Measurements from ENCODE around the gene NR3C1.

The NR3C1 gene

DNA sequence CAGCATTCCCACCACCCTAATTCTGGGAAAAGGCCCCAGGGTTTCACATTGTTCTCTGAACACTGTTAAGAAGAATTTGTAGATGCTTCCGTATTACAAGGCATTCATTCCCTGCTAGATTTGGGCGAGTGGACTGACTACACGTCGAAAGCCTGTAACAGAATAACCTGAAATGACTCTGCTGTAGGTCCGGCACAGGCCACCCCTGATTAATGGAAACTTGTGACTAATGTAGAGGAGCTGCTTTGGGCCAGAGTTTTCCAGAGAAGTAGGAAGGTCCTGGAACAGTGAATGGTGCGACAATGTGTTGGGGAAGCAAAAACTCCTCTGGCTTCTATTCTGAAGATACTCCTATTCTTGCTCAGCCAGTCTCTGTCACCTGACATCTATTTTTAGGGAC, 87.6 kb downstream of the NR3C1 start:
- TF ChIP-seq POLR2A (IDR thresholded peaks at IDR 0.05; ENCODE audit: low read depth, low read length) = no peak
- DNase-seq (ENCODE audit: insufficient read length, low spot score) (no peak), FAIRE-seq (no peak)

GRCh38 chr5:143315214-143315613, 88.3 kb downstream of the NR3C1 start:
- no peak for DNase-seq (ENCODE audit: insufficient read length, low spot score)
- no peak for TF ChIP-seq POLR2A (IDR thresholded peaks at IDR 0.05; ENCODE audit: low read depth, low read length)
- FAIRE-seq = no peak

DNA sequence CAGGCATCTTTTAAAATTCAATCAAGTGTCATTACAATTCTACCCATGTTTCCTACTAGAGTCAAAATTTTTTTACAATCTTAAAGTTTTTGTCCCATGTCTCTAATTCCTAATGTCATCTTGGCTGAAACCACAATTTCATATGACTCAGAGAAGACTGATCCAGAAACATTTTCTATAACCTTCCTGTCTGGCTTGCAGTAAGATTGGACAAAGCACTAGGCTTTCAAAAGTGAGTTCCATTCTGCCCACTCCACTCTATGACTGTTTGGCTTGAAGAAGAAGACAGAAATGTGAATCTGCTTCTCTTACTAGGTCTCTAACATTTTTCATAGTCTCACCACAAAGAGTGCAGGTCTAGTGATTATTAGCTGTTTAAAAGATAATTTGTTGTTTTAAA, 88.8 kb downstream of the NR3C1 start:
- DNase-seq (ENCODE audit: insufficient read length, low spot score) = peak; percentile 7
- peak; percentile 81 for FAIRE-seq
- no peak for TF ChIP-seq POLR2A (IDR thresholded peaks at IDR 0.05; ENCODE audit: low read depth, low read length)

GRCh38 chr5:143314099-143314498, 89.4 kb downstream of the NR3C1 start:
- TF ChIP-seq POLR2A (IDR thresholded peaks at IDR 0.05; ENCODE audit: low read depth, low read length) = no peak
- FAIRE-seq (no peak), DNase-seq (ENCODE audit: insufficient read length, low spot score) (no peak)

DNA sequence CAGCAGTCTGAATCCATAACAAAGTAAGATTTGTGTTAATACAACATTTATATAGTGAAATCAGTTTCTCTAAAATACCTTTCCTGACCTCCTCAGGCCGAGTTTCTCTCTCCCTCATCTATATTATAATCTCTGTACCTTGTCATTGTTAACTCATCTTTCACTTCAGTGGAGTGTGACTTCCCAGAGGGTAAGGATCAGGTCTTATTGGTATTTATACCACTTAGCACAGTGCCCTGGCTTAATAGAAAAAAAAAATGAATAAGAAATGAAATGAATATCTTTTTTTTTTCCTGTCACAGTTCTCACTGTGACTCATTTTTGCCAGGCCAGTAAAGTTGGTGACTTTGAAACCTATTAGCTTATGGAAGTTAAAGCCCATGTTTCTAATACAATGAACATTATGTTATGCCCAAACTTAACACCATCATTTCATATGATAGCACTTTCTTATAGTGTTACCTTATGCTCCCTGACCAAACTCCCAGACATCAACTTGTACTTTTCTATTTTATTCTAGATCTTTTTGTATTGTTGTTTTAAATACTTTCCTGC, 90.1 kb downstream of the NR3C1 start:
- DNase-seq (ENCODE audit: insufficient read length, low spot score) = no peak
- TF ChIP-seq POLR2A (IDR thresholded peaks at IDR 0.05; ENCODE audit: low read depth, low read length) = no peak
- no peak for FAIRE-seq

- DNase-seq (ENCODE audit: insufficient read length, low spot score) (no peak), FAIRE-seq (no peak)
- no peak for TF ChIP-seq POLR2A (IDR thresholded peaks at IDR 0.05; ENCODE audit: low read depth, low read length)
Observed at GRCh38 chr5:143312822-143313221, 90.7 kb downstream of the NR3C1 start.

GRCh38 chr5:143311955-143312354, 91.5 kb downstream of the NR3C1 start:
- FAIRE-seq (no peak), DNase-seq (ENCODE audit: insufficient read length, low spot score) (no peak)
- TF ChIP-seq POLR2A (IDR thresholded peaks at IDR 0.05; ENCODE audit: low read depth, low read length) = no peak

DNA sequence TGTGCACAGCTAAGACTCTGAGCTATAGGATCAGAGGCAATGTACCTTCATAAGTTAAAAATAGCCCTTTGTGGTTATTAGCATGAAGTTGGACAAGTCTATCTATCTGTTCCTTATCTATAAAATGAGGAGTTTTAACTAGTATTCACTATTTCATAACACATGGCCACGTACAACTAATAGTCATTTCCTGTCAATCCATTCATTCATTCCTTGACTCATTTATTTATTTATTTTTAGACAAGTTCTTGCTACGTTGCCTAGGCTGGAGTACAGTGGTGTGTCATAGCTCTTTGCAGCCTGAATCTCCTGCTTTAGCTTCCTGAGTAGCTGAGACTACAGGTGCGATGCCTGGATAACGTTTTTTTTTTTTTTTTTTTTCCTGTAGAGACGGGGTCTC, 92.1 kb downstream of the NR3C1 start:
- no peak for FAIRE-seq
- no peak for TF ChIP-seq POLR2A (IDR thresholded peaks at IDR 0.05; ENCODE audit: low read depth, low read length)
- no peak for DNase-seq (ENCODE audit: insufficient read length, low spot score)

DNA sequence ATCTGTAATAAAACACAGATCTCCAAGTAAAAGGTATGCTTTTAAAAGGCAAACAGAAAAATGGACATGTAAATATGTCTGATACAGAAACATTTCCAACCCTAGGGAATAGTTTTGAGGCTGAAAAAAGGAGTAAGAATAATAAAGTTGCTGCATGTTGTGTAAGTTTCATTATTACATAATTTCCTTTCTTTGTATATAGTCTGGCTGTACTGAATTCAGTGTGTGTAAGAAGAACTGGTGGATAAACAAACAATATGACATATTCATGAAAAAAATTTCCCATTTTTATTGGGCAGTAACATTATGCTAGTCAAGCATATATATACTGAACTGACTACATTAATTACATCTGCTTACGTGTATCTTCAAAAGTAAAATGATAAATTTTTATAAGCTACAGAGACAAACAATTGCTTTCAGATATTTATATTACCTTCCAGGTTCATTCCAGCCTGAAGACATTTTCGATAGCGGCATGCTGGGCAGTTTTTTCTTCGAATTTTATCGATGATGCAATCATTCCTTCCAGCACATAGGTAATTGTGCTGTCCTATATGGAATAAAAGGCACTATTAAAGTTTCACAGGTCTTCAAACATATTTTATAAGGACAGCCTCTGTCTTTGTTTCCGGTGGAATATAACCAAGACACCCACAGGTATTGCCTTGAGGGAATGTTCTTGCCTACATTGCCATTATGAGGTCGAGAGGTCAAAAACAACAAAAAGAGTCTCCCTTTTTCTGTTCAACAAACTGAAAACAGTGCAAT, 93.6 kb downstream of the NR3C1 start:
- FAIRE-seq = no peak
- no peak for TF ChIP-seq POLR2A (IDR thresholded peaks at IDR 0.05; ENCODE audit: low read depth, low read length)
- DNase-seq (ENCODE audit: insufficient read length, low spot score) = no peak

DNA sequence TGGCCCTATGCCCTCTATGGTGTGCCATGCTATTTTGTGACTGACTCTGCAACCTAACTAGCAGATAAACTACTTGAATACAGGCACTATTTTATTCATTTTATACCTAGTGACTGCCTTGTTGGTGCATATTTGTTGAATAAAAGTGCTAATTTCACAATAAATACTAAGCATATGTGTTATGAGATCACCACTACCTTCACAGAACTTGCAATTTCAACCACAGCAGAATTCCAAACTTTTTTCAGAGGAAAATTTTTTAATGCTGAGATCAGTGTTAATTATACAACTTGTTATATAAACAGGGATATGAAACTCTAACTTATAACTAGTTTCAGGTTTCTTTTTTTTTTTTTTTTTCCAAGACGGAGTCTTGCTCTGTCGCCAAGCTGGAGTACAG, 94.8 kb downstream of the NR3C1 start:
- no peak for DNase-seq (ENCODE audit: insufficient read length, low spot score)
- no peak for TF ChIP-seq POLR2A (IDR thresholded peaks at IDR 0.05; ENCODE audit: low read depth, low read length)
- FAIRE-seq = no peak

DNA sequence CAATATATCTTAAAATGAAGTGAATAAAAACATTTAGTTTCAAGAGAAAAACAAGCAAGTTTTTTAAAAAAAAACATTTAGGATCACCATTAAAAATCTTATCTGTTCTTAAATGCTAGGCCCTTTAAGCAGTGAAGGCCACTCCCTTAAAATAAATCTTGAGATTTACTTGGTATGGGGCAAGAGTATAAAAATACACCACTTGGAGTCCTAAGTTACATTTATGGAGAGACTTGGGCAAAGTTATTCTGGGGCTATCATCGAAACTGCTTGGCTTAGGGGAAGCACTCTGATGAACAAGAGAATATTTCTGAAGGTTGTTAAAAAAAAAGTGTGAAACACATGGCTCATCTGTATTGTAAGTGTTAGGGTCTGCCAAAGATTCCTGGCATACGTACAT, 97.4 kb downstream of the NR3C1 start:
- TF ChIP-seq POLR2A (IDR thresholded peaks at IDR 0.05; ENCODE audit: low read depth, low read length) = no peak
- FAIRE-seq = no peak
- no peak for DNase-seq (ENCODE audit: insufficient read length, low spot score)

- no peak for TF ChIP-seq POLR2A (IDR thresholded peaks at IDR 0.05; ENCODE audit: low read depth, low read length)
- DNase-seq (ENCODE audit: insufficient read length, low spot score) (no peak), FAIRE-seq (peak; percentile 48)
Observed at GRCh38 chr5:143304836-143305475, 98.5 kb downstream of the NR3C1 start.

DNA sequence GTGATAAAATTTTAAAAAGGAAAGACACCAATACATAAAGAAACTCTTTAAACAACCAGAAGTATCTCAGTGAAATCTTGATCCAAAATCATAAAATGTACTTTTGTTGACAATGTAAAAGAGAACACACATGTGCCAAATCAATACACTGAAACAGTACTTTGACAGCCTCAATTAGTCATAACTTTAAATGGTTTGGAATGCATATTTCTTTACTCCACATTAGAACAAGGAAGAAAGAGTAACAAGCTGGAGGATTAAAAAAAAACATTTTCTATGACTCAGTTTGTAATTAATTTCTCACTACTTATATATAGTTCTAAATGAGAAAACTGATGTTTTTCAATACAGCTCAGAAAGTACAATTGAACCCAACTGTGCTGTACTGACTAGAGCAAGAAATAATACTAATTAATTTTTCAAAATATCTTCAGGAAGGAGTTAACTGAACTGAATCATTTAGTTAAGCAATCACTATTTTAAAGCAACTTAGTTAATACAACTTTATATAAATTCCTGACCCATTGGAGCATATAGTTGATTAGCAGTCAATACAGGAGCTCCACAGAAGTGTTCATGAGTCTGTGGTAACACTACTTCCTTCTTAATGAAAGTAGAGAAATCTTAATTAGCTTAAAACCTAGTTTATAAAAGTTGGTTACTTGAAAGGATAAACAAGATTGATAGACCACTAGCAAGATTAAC, 101.0 kb downstream of the NR3C1 start:
- DNase-seq (ENCODE audit: insufficient read length, low spot score) (no peak), FAIRE-seq (no peak)
- TF ChIP-seq POLR2A (IDR thresholded peaks at IDR 0.05; ENCODE audit: low read depth, low read length) = no peak

GRCh38 chr5:143297756-143298155, 105.7 kb downstream of the NR3C1 start:
- peak; percentile 82 for FAIRE-seq
- no peak for TF ChIP-seq POLR2A (IDR thresholded peaks at IDR 0.05; ENCODE audit: low read depth, low read length)
- no peak for DNase-seq (ENCODE audit: insufficient read length, low spot score)

Data from H54 (cell line).